AG04450 (cell line): ENCODE data around the gene PSMA4. TPM values are rescaled to one million over a fixed set of nuclear protein-coding genes. Genes with fewer than 3 reads are reported as not detected.

Source experiments
- CTCF ChIA-PET: fragments of 300-600, 350-600 bp; formaldehyde crosslinking; extraction: SDS; loops from one replicate; lab custom pipeline; 2022; ENCODE audit warnings: antibody characterized with exemption, inconsistent platforms; lab: Charles Lee
- POLR2A ChIA-PET: fragments of 350-600 bp; formaldehyde crosslinking; extraction: SDS; loops from one replicate; lab custom pipeline; 2021; ENCODE audit warnings: antibody characterized with exemption, inconsistent platforms; lab: Yijun Ruan, JAX
- DNase-seq: peaks from one replicate; pipeline ENCODE4 v3.0.0-alpha.2; 2011; ENCODE audit warnings: low read depth, low spot score
- H3K27ac ChIP-seq: one replicate; pipeline ENCODE4 v1.5.1; 2012; ENCODE audit warnings: low read depth, low read length, control low read depth
- H3K27me3 ChIP-seq: one replicate; pipeline ENCODE4 v1.6.0; 2012; ENCODE audit warnings: low read length; ENCODE audit not compliant: control insufficient read depth, insufficient read depth
- H3K4me3 ChIP-seq: 2 replicates; pipeline ENCODE4 v1.5.1; 2011; ENCODE audit warnings: mild to moderate bottlenecking, low read depth, low read length, control low read depth
- H3K9me3 ChIP-seq: 2 replicates; pipeline ENCODE4 v1.5.1; 2012; ENCODE audit warnings: low read length; ENCODE audit not compliant: control insufficient read depth, insufficient read depth
- CTCF ChIP-seq: IDR thresholded peaks from 2 replicates; pipeline ENCODE4 v1.5.1; 2011; ENCODE audit warnings: low read depth, low read length, control low read depth, inconsistent platforms
- polyA plus RNA-seq: library from polyadenylated mRNA; depleted of rRNA; stranded (reverse); fragments of >200 nt; gene quantifications from 2 replicates; pipeline ENCODE4 v1.2.3, GENCODE V29; 2011

Gene PSMA4
- polyA plus RNA-seq, 1 experiment: 395 TPM

GRCh38 chr15:78561490-78561889, 21.2 kb downstream of the PSMA4 start:
- H3K4me3 ChIP-seq: no peak overlapping the region
- CTCF ChIA-PET: no interaction called here
- peaks cover 2% of the 10 kb centered on the region for H3K27me3 ChIP-seq
- POLR2A ChIA-PET: no interaction called here
- H3K27ac ChIP-seq: no peak overlapping the region
- H3K9me3 ChIP-seq: no peaks in the 10 kb centered on the region
- DNase-seq: no peak
- TF ChIP-seq CTCF: no peak

GRCh38 chr15:78563092-78563491, 22.8 kb downstream of the PSMA4 start:
- TF ChIP-seq CTCF: no peak
- POLR2A ChIA-PET: no interaction called here
- CTCF ChIA-PET: interaction anchor here (0.7 kb wide), 3 partner anchors 42 to 416 kb away, joined by 3 to 7 read pairs (median 3); no protein-coding TSS in a partner anchor

GRCh38 chr15:78564743-78565096, 24.5 kb downstream of the PSMA4 start:
- CTCF ChIA-PET: interaction anchor here (1.5 kb wide), 1 partner anchor 75 kb away, joined by 3 read pairs; no protein-coding TSS in a partner anchor

More at GRCh38 chr15:78563092-78563491, 22.8 kb downstream of the PSMA4 start:
- no peak overlapping the region for H3K4me3 ChIP-seq
- H3K27ac ChIP-seq: no peak overlapping the region
- DNase-seq: no peak
- H3K27me3 ChIP-seq: peaks cover 2% of the 10 kb centered on the region
- H3K9me3 ChIP-seq: no peaks in the 10 kb centered on the region

GRCh38 chr15:78565097-78565950, 25.1 kb downstream of the PSMA4 start, which contains the start of gene CHRNA5:
TSS of gene CHRNA5 (plus strand) at chr15:78565520. CDS start at chr15:78565720, 200 bp downstream.
- Histone ChIP-seq H3K27ac (peak within 1 kb of the TSS; percentile 39), H3K9me3 (no peaks in the 10 kb centered on the region), H3K4me3 (peak within 1 kb of the TSS; percentile 76), H3K27me3 (peaks cover 2% of the 10 kb centered on the region)
- DNase-seq: peak; percentile 21
- no peak for TF ChIP-seq CTCF
- ChIA-PET CTCF (interaction anchor here (1.2 to 1.5 kb wide), 2 partner anchors 25 to 74 kb away, joined by 3 read pairs; partner anchors contain the start of gene PSMA4), POLR2A (interaction anchor here (0.7 to 1.5 kb wide), 3 partner anchors 9 to 58 kb away, joined by 4 to 12 read pairs (median 6); partner anchors contain the start of gene HYKK)

More at GRCh38 chr15:78564743-78565096, 24.5 kb downstream of the PSMA4 start:
- no peaks in the 10 kb centered on the region for H3K9me3 ChIP-seq
- no peak overlapping the region for H3K27ac ChIP-seq
- POLR2A ChIA-PET: interaction anchor here (0.7 to 1.5 kb wide), 3 partner anchors 9 to 57 kb away, joined by 4 to 12 read pairs (median 6); partner anchors contain the start of gene HYKK
- H3K27me3 ChIP-seq: peaks cover 2% of the 10 kb centered on the region
- no peak for DNase-seq
- no peak overlapping the region for H3K4me3 ChIP-seq
- no peak for TF ChIP-seq CTCF
